ENCODE measurements around the gene HOXD10.

HOXD10 gene

DNA sequence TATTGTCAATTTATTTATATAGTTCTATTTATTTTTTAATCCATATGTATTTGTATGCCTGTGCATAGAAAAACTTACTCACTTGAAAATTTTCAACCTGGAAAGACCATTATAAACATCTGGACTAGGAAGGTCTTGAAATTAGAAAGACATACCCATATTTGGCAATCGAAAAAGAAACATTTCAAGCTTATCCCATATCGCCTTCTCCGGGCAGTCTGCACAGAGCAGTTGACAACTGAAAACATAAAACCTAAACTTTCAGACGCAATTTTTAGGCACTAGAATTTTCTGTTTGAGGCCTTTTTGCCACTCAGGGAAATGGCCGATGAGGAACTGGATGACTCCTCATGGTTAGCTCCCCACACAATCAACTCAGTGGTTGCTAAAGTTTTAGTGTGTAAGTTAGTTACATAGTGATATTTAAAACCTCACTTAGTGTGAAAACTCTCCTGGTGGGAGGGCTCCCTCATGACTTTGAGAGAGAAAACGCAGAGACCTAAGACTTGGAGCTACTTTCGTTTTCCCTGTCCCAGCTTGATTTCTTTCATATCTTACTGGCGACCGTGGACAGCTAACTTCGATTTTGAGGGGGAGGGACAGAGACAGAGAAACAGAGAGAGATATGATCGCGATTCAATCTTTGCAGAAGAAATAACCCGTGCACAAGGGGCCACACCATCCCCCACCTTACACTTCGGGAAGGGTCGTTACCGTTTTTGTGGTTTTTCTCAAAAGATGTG, 20.2 kb upstream of the HOXD10 start:
- Mint-ChIP-seq H3K27ac (no peak overlapping the region), H3K4me3 (peak overlapping the region; percentile 71), H3K9me3 (no peaks in the 10 kb centered on the region), H3K27me3 (peaks cover 94% of the 10 kb centered on the region), H3K4me1 (ENCODE audit: low read depth) (peaks cover 39% of the 10 kb centered on the region), H3K36me3 (ENCODE audit: low read depth) (no peaks in the 10 kb centered on the region)
- intact Hi-C loops (cut with micrococcal nuclease): loop anchor here (2.0 to 10.0 kb wide), 2 partner anchors 92 to 730 kb away; partner anchors contain the start of gene LNPK

DNA sequence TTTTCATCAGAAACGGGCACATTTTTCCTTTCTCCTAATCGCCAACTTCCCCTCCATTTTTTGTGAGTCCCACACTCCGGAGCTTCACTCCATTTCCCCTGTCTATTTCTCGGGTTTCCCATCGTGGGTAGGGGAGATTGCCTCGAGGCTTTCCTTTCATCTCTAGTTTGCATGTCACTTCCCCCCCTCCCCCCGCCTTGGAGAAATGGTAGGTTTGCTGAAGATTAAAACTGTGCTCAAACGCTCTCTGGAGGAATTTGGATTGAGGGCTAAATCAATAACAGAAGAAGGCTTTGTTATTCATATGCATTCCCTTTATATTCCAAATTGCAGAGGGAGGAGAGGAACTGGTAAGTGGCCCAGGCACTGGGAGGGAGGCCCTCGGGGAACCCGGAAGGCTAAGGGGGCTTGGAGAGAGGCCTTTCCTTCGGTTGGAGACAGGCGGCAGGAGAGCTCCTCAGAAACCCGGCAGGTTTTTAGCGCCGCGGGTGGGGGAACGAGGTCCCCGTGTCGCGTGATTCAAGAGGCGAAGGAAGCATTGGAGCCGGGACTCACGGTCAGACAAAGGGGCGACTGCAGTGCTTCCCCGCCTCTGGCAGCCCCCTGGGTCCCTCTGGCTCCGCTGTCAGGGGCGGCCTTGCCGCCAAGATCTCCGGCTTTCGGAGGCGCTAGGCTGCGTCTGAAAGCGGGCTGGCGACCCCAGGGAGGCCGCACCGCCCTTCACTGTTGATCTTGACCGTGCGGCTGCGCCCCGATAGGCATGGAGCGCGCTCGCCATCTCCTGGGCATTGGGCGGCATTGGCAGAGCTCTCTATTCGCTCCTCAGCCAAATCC, 19.4 kb upstream of the HOXD10 start:
- peak overlapping the region; percentile 71 for H3K4me3 Mint-ChIP-seq
- peaks cover 94% of the 10 kb centered on the region for H3K27me3 Mint-ChIP-seq
- H3K27ac Mint-ChIP-seq: no peak overlapping the region
- peaks cover 31% of the 10 kb centered on the region for H3K4me1 Mint-ChIP-seq (ENCODE audit: low read depth)
- H3K36me3 Mint-ChIP-seq (ENCODE audit: low read depth): no peaks in the 10 kb centered on the region
- intact Hi-C loops (cut with micrococcal nuclease): loop anchor here (1.0 to 10.0 kb wide), 4 partner anchors 92 to 846 kb away; partner anchors contain the start of gene LNPK
- H3K9me3 Mint-ChIP-seq: no peaks in the 10 kb centered on the region

DNA sequence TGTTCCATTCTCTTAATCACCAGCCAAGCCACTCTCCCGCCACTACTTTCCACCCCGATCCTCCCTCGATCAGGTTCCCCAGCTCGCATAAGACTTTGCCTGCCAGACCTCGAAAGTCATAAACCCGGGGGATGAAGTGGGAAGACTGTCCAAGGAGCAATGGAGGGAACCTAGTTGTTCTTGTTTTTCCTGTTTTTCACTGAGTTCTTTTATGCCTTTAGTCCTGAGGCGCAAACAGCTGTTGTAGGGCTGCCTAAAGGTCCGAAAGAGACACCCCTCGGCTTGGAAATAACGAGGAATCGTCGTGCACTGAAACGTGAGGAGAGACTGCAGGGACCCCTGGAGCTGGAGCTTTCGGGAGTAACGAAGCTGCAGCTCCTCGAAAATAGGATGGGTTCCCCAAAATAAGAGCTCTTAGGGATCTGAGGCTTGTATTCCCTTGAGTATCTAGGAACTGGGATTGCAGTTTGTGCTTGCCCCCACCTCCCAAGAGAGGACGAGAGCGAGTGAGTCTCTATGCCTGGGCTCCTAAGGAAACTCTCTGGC, 18.7 kb upstream of the HOXD10 start:
- peaks cover 26% of the 10 kb centered on the region for H3K4me1 Mint-ChIP-seq (ENCODE audit: low read depth)
- H3K9me3 Mint-ChIP-seq: no peaks in the 10 kb centered on the region
- peaks cover 99% of the 10 kb centered on the region for H3K27me3 Mint-ChIP-seq
- no peak overlapping the region for H3K4me3 Mint-ChIP-seq
- H3K36me3 Mint-ChIP-seq (ENCODE audit: low read depth): no peaks in the 10 kb centered on the region
- no peak overlapping the region for H3K27ac Mint-ChIP-seq
- intact Hi-C loops (cut with micrococcal nuclease): loop anchor here (1.0 to 10.0 kb wide), 4 partner anchors 93 to 847 kb away; partner anchors contain the start of gene LNPK

DNA sequence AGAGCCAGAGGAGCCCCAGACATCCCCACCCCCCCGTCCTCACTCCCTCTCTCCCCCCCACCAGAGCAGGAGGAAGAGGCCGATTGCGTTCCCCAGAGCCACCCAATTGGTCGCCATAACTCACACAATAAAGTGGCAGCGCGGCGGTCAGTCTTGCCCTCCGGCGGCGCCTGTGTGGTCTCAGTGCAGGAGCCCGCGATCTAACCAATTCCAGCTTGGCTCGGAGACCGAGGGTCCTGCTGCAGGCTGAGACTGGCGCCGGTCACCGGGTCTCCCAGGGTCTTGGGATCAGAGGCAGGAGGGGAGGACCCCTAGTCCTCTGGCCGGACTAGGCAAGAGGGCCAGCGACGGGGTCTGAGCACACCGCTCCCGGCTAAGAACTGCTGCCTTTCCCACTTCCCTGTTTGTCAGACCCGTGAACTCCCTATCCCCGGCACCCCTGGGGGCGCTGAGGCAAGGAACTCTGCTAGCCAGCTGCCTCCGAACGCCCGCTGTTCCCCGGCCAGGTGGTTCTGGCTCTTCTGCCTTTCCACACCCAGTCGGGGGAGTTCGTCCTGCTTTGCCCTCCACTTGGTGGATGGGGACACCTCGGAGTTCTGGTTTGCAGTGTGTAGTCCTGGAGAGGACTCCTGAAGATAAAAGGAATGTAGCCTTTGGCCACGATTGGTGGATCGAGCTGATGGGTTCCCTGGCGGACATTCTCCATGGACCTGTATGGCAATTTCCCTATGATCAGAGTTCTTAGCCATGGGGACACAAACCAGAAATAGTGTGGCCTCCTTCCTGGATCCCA, 18.0 kb upstream of the HOXD10 start:
- no peak overlapping the region for H3K4me3 Mint-ChIP-seq
- H3K27ac Mint-ChIP-seq: no peak overlapping the region
- H3K4me1 Mint-ChIP-seq (ENCODE audit: low read depth): peaks cover 19% of the 10 kb centered on the region
- no peaks in the 10 kb centered on the region for H3K9me3 Mint-ChIP-seq
- peaks cover 96% of the 10 kb centered on the region for H3K27me3 Mint-ChIP-seq
- intact Hi-C loops (cut with micrococcal nuclease): loop anchor here (10.0 kb wide), 1 partner anchor 94 kb away; the partner anchor contains the start of gene LNPK
- H3K36me3 Mint-ChIP-seq (ENCODE audit: low read depth): no peaks in the 10 kb centered on the region

DNA sequence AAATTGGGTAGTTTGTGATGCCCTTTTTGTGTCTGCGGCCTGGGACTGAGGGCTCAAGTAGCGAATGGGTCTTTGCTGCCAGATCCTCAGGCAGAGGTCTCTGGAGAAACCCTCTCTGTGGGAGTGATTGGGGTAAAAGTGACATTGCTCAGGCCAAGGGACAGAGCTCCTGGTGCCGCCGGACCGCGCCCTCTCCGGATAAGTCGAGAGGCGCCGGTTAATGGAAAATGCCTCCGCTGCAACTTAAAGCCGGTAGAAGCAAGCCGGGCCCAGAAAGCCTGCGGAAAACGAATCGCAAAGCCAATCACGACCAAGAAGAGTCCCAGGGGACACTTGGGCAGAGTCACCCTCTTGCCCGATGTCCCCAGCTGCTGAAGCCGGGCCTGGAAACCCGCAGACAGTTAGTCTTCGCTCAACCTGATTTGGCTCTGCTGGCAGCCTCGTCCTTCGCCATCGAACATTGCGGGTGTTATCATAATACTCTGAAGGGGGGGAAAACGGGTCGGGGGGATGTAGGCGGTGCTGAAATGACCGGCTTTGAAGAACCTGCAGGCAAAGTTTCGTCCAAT, 17.3 kb upstream of the HOXD10 start:
- Mint-ChIP-seq H3K36me3 (ENCODE audit: low read depth) (no peaks in the 10 kb centered on the region), H3K4me1 (ENCODE audit: low read depth) (peaks cover 17% of the 10 kb centered on the region), H3K27me3 (peaks cover 96% of the 10 kb centered on the region), H3K9me3 (no peaks in the 10 kb centered on the region), H3K27ac (no peak overlapping the region), H3K4me3 (no peak overlapping the region)
- intact Hi-C loops (cut with micrococcal nuclease): loop anchor here (10.0 kb wide), 1 partner anchor 94 kb away; the partner anchor contains the start of gene LNPK

DNA sequence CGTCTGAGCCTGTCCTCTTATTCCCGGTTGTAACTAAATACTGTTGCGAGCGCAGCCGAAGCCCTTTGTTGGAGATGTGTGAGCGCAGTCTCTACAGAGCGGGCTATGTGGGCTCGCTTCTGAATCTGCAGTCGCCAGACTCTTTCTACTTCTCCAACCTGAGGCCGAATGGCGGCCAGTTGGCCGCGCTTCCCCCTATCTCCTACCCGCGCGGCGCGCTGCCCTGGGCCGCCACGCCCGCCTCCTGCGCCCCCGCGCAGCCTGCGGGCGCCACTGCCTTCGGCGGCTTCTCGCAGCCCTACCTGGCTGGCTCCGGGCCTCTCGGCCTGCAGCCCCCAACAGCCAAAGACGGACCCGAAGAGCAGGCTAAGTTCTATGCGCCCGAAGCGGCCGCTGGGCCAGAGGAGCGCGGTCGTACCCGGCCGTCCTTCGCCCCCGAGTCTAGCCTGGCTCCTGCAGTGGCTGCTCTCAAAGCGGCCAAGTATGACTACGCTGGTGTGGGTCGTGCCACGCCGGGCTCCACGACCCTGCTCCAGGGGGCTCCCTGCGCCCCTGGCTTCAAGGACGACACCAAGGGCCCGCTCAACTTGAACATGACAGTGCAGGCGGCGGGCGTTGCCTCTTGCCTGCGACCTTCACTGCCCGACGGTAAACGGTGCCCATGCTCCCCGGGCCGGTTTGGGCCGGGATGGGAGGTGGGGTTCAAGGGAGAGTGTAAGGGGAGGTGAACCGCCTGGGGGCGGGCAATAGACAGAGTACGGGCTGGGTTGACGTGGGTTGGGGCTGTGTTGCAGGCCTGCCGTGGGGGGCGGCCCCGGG, 16.6 kb upstream of the HOXD10 start, which contains the start of gene HOXD12:
Gene HOXD12 (plus strand): TSS at position 68 of the 819 bp plus-strand sequence. CDS start 7 bp downstream, at position 75.
- Mint-ChIP-seq H3K36me3 (ENCODE audit: low read depth) (no peaks in the 10 kb centered on the region), H3K4me3 (no peak within 1 kb of the TSS), H3K27ac (no peak within 1 kb of the TSS), H3K4me1 (ENCODE audit: low read depth) (peaks cover 24% of the 10 kb centered on the region), H3K27me3 (peaks cover 96% of the 10 kb centered on the region), H3K9me3 (no peaks in the 10 kb centered on the region)
- intact Hi-C loops (cut with micrococcal nuclease): loop anchor here (10.0 kb wide), 1 partner anchor 95 kb away; the partner anchor contains the start of gene LNPK

DNA sequence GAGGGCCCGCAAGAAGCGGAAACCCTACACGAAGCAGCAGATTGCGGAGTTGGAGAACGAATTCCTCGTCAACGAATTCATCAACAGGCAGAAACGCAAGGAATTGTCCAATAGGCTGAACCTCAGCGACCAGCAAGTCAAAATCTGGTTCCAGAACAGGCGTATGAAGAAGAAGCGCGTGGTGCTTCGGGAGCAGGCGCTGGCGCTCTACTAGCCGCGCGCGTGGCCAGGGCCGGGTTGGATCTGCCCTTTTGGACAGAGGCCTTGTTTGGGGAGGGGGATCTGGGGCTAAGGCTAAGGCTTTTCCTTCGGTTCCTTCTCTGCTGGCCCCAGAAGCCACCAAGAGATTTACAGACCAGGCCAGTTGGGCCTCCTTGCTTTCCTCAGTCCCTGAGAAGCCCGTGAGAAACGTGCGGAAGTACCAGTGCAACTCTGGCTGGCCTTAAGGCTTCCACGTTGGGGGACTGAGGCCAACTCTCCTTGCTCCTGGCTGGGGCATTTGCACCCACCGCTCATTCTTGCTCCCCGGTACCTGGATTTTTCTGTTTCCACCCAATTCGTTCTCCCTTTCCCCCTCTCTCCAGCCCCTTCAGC, 15.9 kb upstream of the HOXD10 start:
- peaks cover 96% of the 10 kb centered on the region for H3K27me3 Mint-ChIP-seq

DNA sequence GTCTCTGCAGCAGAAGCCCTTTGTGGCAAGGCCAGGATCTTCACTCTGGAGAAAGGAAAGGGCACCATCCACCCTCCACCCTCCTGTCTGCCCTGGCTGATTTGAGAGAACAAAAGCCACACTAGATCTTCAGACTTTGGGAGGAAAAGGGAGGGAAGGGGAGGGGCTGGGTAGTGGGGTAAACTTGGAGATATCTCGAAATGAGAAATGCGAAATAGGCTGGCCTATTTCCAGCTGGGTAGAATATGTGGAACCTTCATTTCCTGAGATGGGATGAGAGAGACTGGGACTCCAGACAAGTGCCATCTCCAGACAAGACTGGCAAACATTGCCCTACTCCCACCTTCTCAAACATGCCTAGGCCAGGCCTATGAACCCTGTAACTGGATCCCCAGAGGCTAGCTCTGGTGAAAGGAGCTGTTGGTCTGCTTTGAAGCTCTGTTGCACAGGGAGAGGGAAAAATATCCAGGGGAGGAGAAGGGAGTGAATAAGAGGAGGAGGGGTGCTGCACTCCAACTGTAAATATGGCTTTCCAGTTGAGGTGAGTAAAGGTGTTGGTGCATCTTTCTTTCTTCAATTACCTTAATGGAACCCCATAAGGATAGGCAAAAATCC, 15.3 kb upstream of the HOXD10 start:
- intact Hi-C loops (cut with micrococcal nuclease): no loop called here
- Mint-ChIP-seq H3K4me1 (ENCODE audit: low read depth) (peaks cover 36% of the 10 kb centered on the region), H3K27me3 (peaks cover 98% of the 10 kb centered on the region), H3K36me3 (ENCODE audit: low read depth) (no peaks in the 10 kb centered on the region), H3K27ac (no peak overlapping the region), H3K4me3 (no peak overlapping the region), H3K9me3 (no peaks in the 10 kb centered on the region)

More for the DNA sequence above, 15.9 kb upstream of the HOXD10 start:
- Mint-ChIP-seq H3K36me3 (ENCODE audit: low read depth) (no peaks in the 10 kb centered on the region), H3K4me1 (ENCODE audit: low read depth) (peaks cover 30% of the 10 kb centered on the region), H3K4me3 (no peak overlapping the region), H3K9me3 (no peaks in the 10 kb centered on the region), H3K27ac (no peak overlapping the region)
- intact Hi-C loops (cut with micrococcal nuclease): no loop called here

DNA sequence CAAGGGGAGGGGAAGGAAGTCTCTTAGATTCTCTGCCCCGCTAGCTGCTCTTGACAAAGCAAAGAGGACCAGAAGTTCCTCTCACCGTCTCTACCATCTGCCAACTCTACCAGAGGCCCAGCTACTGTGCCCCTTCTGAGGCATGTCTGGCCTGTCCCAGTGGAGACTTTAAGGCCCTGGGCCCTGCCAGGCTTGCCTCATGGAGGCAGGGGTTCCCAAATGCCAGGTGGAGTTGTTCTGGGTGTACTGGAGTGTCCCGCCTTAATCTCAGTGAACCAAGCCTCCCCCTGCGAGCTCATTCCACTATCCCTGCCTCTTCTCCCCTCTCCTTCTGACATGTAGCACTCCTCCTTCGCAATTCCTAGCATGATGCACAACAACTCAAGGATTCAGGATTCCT, 14.7 kb upstream of the HOXD10 start:
- Mint-ChIP-seq H3K27ac (no peak overlapping the region), H3K4me3 (no peak overlapping the region), H3K27me3 (peaks cover 95% of the 10 kb centered on the region), H3K36me3 (ENCODE audit: low read depth) (no peaks in the 10 kb centered on the region), H3K4me1 (ENCODE audit: low read depth) (peaks cover 34% of the 10 kb centered on the region), H3K9me3 (no peaks in the 10 kb centered on the region)
- intact Hi-C loops (cut with micrococcal nuclease): no loop called here

DNA sequence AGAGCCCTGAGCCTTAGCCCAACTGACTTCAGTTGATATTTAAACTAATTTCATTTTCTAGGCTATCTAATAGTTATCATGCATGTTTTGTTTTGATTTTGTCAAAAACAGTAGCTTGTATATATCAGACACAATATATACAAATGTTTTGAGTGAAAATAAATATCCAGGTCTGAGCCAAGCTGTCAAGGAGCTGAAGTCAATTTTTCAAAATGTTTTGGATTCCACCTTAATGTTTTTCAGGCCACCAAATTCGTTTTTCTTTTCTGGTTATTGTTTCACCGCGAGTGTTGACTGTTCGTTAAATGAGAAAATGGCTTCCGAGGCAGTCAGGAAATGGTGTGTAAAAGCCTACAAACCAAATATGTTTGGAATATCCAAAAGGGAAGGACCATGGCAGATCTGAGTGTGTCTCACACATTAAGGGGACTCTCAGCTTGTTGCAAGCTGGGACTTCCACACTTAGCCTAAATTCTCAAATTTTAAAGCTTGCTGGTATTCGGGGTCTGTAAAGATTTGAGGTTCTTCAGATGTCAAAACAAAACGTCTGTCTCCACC, 14.2 kb upstream of the HOXD10 start:
- no peaks in the 10 kb centered on the region for H3K36me3 Mint-ChIP-seq (ENCODE audit: low read depth)

DNA sequence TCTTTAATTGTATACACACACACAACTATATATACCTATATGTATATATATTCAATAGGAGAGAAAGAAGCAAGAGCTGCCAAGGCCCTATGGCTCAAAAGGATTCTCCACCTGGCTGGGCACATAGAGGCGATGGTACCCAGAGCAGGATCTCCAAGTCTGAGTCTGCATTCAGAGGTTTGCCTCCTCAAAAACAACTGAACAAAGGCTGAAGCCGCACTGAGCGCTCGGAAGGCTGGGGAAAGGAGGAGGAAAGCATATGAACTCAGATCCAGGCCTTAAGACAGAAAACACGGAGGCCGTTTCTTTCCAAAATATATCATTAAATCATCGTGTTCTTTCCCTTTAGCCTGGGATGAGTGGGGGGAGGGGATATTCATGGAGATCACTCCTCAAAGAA, 13.4 kb upstream of the HOXD10 start:
- no peak overlapping the region for H3K4me3 Mint-ChIP-seq
- no peak overlapping the region for H3K27ac Mint-ChIP-seq
- H3K27me3 Mint-ChIP-seq: peaks cover 86% of the 10 kb centered on the region
- peaks cover 26% of the 10 kb centered on the region for H3K4me1 Mint-ChIP-seq (ENCODE audit: low read depth)
- intact Hi-C loops (cut with micrococcal nuclease): no loop called here
- no peaks in the 10 kb centered on the region for H3K9me3 Mint-ChIP-seq
- no peaks in the 10 kb centered on the region for H3K36me3 Mint-ChIP-seq (ENCODE audit: low read depth)

More for the DNA sequence above, 14.2 kb upstream of the HOXD10 start:
- peaks cover 32% of the 10 kb centered on the region for H3K4me1 Mint-ChIP-seq (ENCODE audit: low read depth)
- no peak overlapping the region for H3K27ac Mint-ChIP-seq
- H3K27me3 Mint-ChIP-seq: peaks cover 94% of the 10 kb centered on the region
- no peaks in the 10 kb centered on the region for H3K9me3 Mint-ChIP-seq
- no peak overlapping the region for H3K4me3 Mint-ChIP-seq
- intact Hi-C loops (cut with micrococcal nuclease): no loop called here
